HepG2 (cell line): Measurements from ENCODE around the gene THADA. TPM values are rescaled to one million over a fixed set of nuclear protein-coding genes. Genes with fewer than 3 reads are reported as not detected.

Source experiments
- BRD4 ChIP-seq: sonication (generic); formaldehyde crosslinking; IDR thresholded peaks from 2 replicates; pipeline ENCODE4 v1.4.0; 2020; ENCODE audit warnings: missing genetic modification reagents
- CBX2 ChIP-seq, 2 experiments: fragments of 200-600 bp in 1 of 2; sonication (generic); formaldehyde crosslinking in 1 of 2; IDR thresholded peaks; 2 replicates each; pipeline versions ENCODE4 v1.7.0 to v1.8.1; 2018 to 2022; ENCODE audit warnings: low read depth in 2 of 2, low read length in 1 of 2, mild to moderate bottlenecking in 1 of 2, missing genetic modification reagents in 1 of 2
- CTCF ChIP-seq: sonication (generic); formaldehyde crosslinking; IDR thresholded peaks from 2 replicates; pipeline ENCODE4 v1.5.0; 2020; ENCODE audit warnings: mild to moderate bottlenecking, missing genetic modification reagents, moderate library complexity
- HIC2 ChIP-seq: sonication (generic); formaldehyde crosslinking; IDR thresholded peaks from 2 replicates; pipeline ENCODE4 v1.9.0; 2022; ENCODE audit warnings: low read depth, missing genetic modification reagents
- MIXL1 ChIP-seq: IDR thresholded peaks from 2 replicates; pipeline ENCODE4 v1.6.1; 2016
- PHF21A ChIP-seq: sonication (generic); formaldehyde crosslinking; IDR thresholded peaks from 2 replicates; pipeline ENCODE4 v1.5.0; 2020; ENCODE audit warnings: mild to moderate bottlenecking, missing genetic modification reagents
- SALL1 ChIP-seq: sonication (generic); formaldehyde crosslinking; IDR thresholded peaks from 2 replicates; pipeline ENCODE4 v1.8.0; 2022; ENCODE audit warnings: mild to moderate bottlenecking, missing genetic modification reagents
- TRAFD1 ChIP-seq: sonication (generic); formaldehyde crosslinking; IDR thresholded peaks from 2 replicates; pipeline ENCODE4 v1.5.1; 2020; ENCODE audit warnings: missing genetic modification reagents, mild to moderate bottlenecking, borderline replicate concordance
- XBP1 ChIP-seq: sonication (generic); formaldehyde crosslinking; IDR thresholded peaks from 2 replicates; pipeline ENCODE4 v1.5.0; 2020; ENCODE audit warnings: missing genetic modification reagents
- ZFP91 ChIP-seq: sonication (generic); formaldehyde crosslinking; IDR thresholded peaks from 2 replicates; pipeline ENCODE4 v1.9.0; 2022; ENCODE audit warnings: missing genetic modification reagents, mild to moderate bottlenecking, borderline replicate concordance
- ZNF263 ChIP-seq: sonication (generic); formaldehyde crosslinking; IDR thresholded peaks from 2 replicates; pipeline ENCODE4 v1.4.0; 2020; ENCODE audit warnings: missing genetic modification reagents
- ZNF274 ChIP-seq: sonication (generic); formaldehyde crosslinking; IDR thresholded peaks from 2 replicates; pipeline ENCODE4 v1.5.1; 2020; ENCODE audit warnings: mild to moderate bottlenecking, missing genetic modification reagents
- ZNF276 ChIP-seq: sonication (generic); formaldehyde crosslinking; IDR thresholded peaks from 2 replicates; pipeline ENCODE4 v1.4.0; 2020; ENCODE audit warnings: mild to moderate bottlenecking, low read depth, missing genetic modification reagents
- ZNF326 ChIP-seq: sonication (generic); formaldehyde crosslinking; IDR thresholded peaks from 2 replicates; pipeline ENCODE4 v1.4.0; 2020; ENCODE audit warnings: missing genetic modification reagents, borderline replicate concordance
- ZNF441 ChIP-seq: sonication (generic); formaldehyde crosslinking; IDR thresholded peaks from 2 replicates; pipeline ENCODE4 v1.7.0; 2021; ENCODE audit warnings: missing genetic modification reagents, borderline replicate concordance
- ZNF496 ChIP-seq: sonication (generic); formaldehyde crosslinking; IDR thresholded peaks from 2 replicates; pipeline ENCODE4 v1.8.1; 2023; ENCODE audit warnings: mild to moderate bottlenecking, moderate library complexity, missing genetic modification reagents; ENCODE audit not compliant: insufficient replicate concordance
- ZNF781 ChIP-seq: sonication (generic); formaldehyde crosslinking; IDR thresholded peaks from 2 replicates; pipeline ENCODE4 v1.5.1; 2020; ENCODE audit warnings: borderline replicate concordance, mild to moderate bottlenecking, missing genetic modification reagents; ENCODE audit errors: not compliant biosample characterization
- ZNF790 ChIP-seq: sonication (generic); formaldehyde crosslinking; IDR thresholded peaks from 2 replicates; pipeline ENCODE4 v1.8.0; 2022; ENCODE audit warnings: missing genetic modification reagents, mild to moderate bottlenecking, borderline replicate concordance
- polyA plus RNA-seq, 8 experiments: library from polyadenylated mRNA; depleted of rRNA in 3 of 8; stranded (reverse) in 7 of 8; unstranded in 1 of 8; fragments of >200 nt; fragmentation: Illumina TruSeq in 4 of 8; extraction: Trizol in 4 of 8; gene quantifications; 2 replicates each; pipeline versions ENCODE4 v1.2.1 to v1.2.3, GENCODE V29; 2011 to 2016; ENCODE audit warnings: low read depth in 4 of 8, missing spikeins in 1 of 8, mixed read lengths in 1 of 8; ENCODE audit not compliant: insufficient read depth in 1 of 8
- total RNA-seq, 5 experiments: library from RNA; depleted of rRNA; stranded (reverse); fragments of >200 nt; fragmentation: Illumina TruSeq; extraction: Trizol; gene quantifications; 2 replicates each; pipeline ENCODE4 v1.2.3, GENCODE V29; 2016; ENCODE audit warnings: low read depth in 1 of 5

Gene THADA
- total and polyA plus RNA-seq, 2 of the 13 experiments (the other 11 are each of a cell fraction or from before 2014, with no cell fraction given), result 12.7 to 21.7 TPM

GRCh38 chr2:43191947-43192516 is 403.8 kb downstream of the THADA start (continued):
- TF ChIP-seq ZNF274 (CRISPR knock-in tag), result no peak
- 0 out of 2 replicates have a peak, but pooled peaks have one; percentile 46 for TF ChIP-seq BRD4 (CRISPR knock-in tag)
- TF ChIP-seq CBX2 (IDR thresholded peaks at IDR 0.05; ENCODE audit: low read depth, low read length), result no peak
- TF ChIP-seq CBX2 (CRISPR knock-in tag; IDR thresholded peaks at IDR 0.05; ENCODE audit: low read depth), result no peak
- TF ChIP-seq ZNF441 (CRISPR knock-in tag), result no peak
- no peak for TF ChIP-seq ZNF781 (CRISPR knock-in tag)
- no peak for TF ChIP-seq MIXL1 (CRISPR knock-in tag)
- 0 out of 2 replicates have a peak, but pooled peaks have one; percentile 33 for TF ChIP-seq ZNF263 (CRISPR knock-in tag)
- TF ChIP-seq HIC2 (CRISPR knock-in tag), result no peak
- TF ChIP-seq ZNF496 (CRISPR knock-in tag), result no peak
- peak; percentile 34; the same call in 1 of the 2 replicates for TF ChIP-seq CTCF (CRISPR knock-in tag)
- TF ChIP-seq PHF21A (CRISPR knock-in tag), result peak; percentile 37; the same call in 1 of the 2 replicates
- TF ChIP-seq ZNF790 (CRISPR knock-in tag), result peak; percentile 70; the same call in 1 of the 2 replicates
- TF ChIP-seq TRAFD1 (CRISPR knock-in tag), result no peak
- TF ChIP-seq ZNF326, result no peak
- 0 out of 2 replicates have a peak, but pooled peaks have one; percentile 6 for TF ChIP-seq SALL1 (CRISPR knock-in tag)
- no peak for TF ChIP-seq ZNF276 (CRISPR knock-in tag)
- 0 out of 2 replicates have a peak, but pooled peaks have one; percentile 19 for TF ChIP-seq ZFP91 (CRISPR knock-in tag)
- TF ChIP-seq XBP1 (CRISPR knock-in tag), result no peak
